Aorta (tissue), 5 donors: Measurements from ENCODE around the gene OTOF. TPM values are rescaled to one million over a fixed set of nuclear protein-coding genes. Genes with fewer than 3 reads are reported as not detected.

Experiments
- ATAC-seq: fragments of 200-7000 bp; cut with Tn5 transposase; one replicate; pipeline ENCODE4 v1.9.1; 2022; ENCODE audit warnings: moderate library complexity; ENCODE audit not compliant: low FRiP score
- DNase-seq, 2 donors: peaks; one replicate each; pipeline ENCODE4 v3.0.0-alpha.2; 2020
- H3K27ac ChIP-seq, 2 donors: one replicate each; pipeline ENCODE4 v1.5.1; 2013; ENCODE audit warnings: low read length in 2 of 2, mild to moderate bottlenecking in 2 of 2, moderate library complexity in 2 of 2, control low read depth in 1 of 2, inconsistent platforms in 1 of 2, low read depth in 1 of 2
- H3K27me3 ChIP-seq, 2 donors: one replicate each; pipeline ENCODE4 v1.6.1; 2013; ENCODE audit warnings: control low read depth in 1 of 2, low read length in 1 of 2, mild to moderate bottlenecking in 1 of 2, moderate library complexity in 1 of 2; ENCODE audit not compliant: insufficient read depth in 2 of 2, control insufficient read depth in 1 of 2
- H3K36me3 ChIP-seq, 2 donors: one replicate each; pipeline ENCODE4 v1.6.1; 2013; ENCODE audit warnings: control low read depth in 1 of 2, low read length in 1 of 2, mild to moderate bottlenecking in 1 of 2; ENCODE audit not compliant: insufficient read depth in 2 of 2, control insufficient read depth in 1 of 2
- H3K4me1 ChIP-seq, 2 donors: one replicate each; pipeline ENCODE4 v1.6.1; 2013; ENCODE audit warnings: low read length in 2 of 2, control low read depth in 1 of 2, mild to moderate bottlenecking in 1 of 2, moderate library complexity in 1 of 2; ENCODE audit not compliant: insufficient read depth in 2 of 2, control insufficient read depth in 1 of 2
- H3K4me3 ChIP-seq, 2 donors: one replicate each; pipeline ENCODE4 v1.5.1; 2013; ENCODE audit warnings: low read length in 2 of 2, control low read depth in 1 of 2, mild to moderate bottlenecking in 1 of 2
- H3K9me3 ChIP-seq: one replicate; pipeline ENCODE4 v1.6.1; 2013; ENCODE audit warnings: mild to moderate bottlenecking, low read length; ENCODE audit not compliant: control insufficient read depth
- WGBS, 2 donors: extraction: QIAGEN DNeasy Blood & Tissue Kit; methylation state at CpG; one replicate each; pipeline ENCODE4 v1.1.7; 2013; 5-methylcytosine and 5-hydroxymethylcytosine counted together
- intact Hi-C, 2 donors: fragments of 100-400 bp; cut with DNase I; formaldehyde crosslinking; loops; one replicate each; pipeline versions ENCODE4 v1.14.2 to v1.15.0; 2022
- polyA plus RNA-seq, 2 donors: library from polyadenylated mRNA; stranded (reverse); fragments of 200-250 nt; gene quantifications; one replicate each; pipeline ENCODE4 v1.2.3, GENCODE V29; 2013
- total RNA-seq, 2 donors: library from RNA; stranded (reverse); fragmentation: NEBNext Ultra II Directional; extraction: Animal tissue kit (Norgen Biotek cat#: 25700); gene quantifications; one replicate each; pipeline ENCODE4 v1.2.1, GENCODE V29; 2021
- donor health status: healthy with polysubstance abuse.
- donor health status: Bipolar disorder and iron deficiency.
- donor health status: DM: no; HTN: no; CAD: no.
- donor health status: DM: no; HTN: no; CAD: no.
- donor health status: DM: yes; HTN: yes; CAD: no.

Gene OTOF
- total and polyA plus RNA-seq, 4 donors: 0.06 to 0.24 TPM; not detected in 2

DNA sequence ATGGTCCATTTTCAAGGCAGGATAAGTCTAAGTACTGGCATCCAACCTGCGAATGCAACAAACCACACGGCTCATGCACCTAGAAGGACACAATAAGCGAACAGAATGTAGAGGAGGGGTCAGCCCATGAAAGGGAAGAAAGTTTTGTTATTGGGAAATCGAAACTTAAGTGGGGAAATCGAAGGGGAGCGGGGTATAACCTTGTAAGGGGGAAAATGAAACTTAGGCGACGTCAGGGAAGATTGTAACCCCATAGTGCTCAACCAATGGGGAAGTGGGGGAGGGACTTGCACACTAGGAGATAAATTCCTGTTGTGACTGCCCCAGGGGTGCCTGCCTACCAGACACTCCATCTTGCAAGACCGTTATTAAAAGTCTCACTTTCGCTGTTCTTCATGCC is 15.6 kb upstream of the OTOF start:
- no peak for ATAC-seq
- Histone ChIP-seq H3K4me3 (no peak overlapping the region), H3K36me3 (no peaks in the 10 kb centered on the region), H3K27me3 (no peaks in the 10 kb centered on the region), H3K27ac (no peak overlapping the region), H3K9me3 (no peaks in the 10 kb centered on the region), H3K4me1 (no peaks in the 10 kb centered on the region)
- intact Hi-C loops: no loop called here
- 95 to 96% methylated on average over 10 of the region's 10 CpGs for WGBS, 2 donors
- DNase-seq: peak in 1 of 2 donors; percentile 2

DNA sequence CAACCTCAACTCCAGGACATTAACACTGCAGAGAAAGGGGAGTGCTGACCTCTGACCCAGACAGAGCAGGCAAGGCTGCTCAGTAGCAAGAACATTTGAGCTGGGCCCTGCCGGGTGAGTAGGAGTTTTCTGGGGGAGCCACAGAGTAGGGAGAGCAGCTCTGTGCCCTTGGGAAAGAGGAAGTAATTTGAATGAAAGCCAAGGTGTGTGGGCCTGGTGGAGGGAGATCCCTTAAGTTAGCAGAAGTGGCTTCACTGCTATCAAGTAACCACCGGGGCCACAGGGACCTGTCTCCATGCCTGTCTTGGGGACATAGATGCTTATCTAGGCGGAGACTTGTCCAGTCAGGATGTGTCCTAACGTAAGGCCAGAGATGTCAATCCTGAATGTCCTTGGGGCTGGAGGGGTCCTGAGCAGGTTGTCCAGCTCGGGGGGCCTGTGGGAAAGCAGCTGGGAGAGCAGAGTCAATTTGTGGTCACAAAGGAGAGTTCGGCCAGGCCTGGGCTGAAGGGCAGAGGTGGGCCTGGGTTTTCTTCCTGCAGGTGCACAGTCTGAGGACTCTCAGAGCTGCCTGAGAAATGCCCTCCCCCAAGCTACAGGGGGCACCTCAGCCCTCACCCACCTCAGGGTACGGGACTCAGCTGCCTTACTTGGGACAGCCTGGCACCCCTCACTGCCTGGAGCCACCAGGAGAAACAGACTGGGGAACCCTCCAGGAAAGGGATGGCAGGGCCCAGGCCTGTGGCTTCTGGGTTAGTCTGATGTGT is 15.0 kb upstream of the OTOF start:
- Histone ChIP-seq H3K9me3 (no peaks in the 10 kb centered on the region), H3K4me1 (no peaks in the 10 kb centered on the region), H3K36me3 (no peaks in the 10 kb centered on the region), H3K27ac (no peak overlapping the region), H3K4me3 (no peak overlapping the region), H3K27me3 (no peaks in the 10 kb centered on the region)
- ATAC-seq (no peak), DNase-seq (peak in 1 of 2 donors; percentile 62)
- 94 to 98% methylated on average over 7 of the region's 7 CpGs for WGBS, 2 donors
- intact Hi-C loops: no loop called here

DNA sequence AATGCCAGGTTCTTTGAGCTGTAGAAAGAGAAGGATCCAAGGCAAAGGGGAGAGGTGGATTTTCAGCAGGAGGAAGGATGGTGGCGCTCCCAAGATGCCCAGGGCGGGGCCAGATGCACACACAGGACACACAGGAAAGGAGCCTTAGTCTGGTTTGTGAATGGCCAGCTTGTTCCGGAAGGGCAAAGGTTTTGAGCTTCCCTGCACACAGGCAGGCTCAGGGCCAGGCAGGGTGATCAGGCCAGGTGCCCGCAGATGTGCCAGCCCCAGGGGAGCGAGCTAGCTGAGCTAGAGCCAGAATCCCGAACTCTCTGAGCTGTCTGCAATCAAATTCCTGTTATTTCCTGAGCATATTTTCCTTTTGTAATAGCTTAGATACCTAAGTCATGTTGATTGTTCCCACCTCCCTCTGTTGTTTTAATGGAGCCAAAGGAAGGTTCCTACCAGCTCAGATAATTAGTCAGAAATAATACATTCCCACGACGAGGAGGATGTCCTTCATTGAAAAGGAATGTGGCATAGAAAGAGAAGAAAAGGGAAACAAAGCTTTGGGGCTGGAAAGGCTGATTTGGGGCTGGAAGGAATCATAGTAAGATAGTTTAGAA is 13.7 kb upstream of the OTOF start:
- ATAC-seq: no peak

DNA sequence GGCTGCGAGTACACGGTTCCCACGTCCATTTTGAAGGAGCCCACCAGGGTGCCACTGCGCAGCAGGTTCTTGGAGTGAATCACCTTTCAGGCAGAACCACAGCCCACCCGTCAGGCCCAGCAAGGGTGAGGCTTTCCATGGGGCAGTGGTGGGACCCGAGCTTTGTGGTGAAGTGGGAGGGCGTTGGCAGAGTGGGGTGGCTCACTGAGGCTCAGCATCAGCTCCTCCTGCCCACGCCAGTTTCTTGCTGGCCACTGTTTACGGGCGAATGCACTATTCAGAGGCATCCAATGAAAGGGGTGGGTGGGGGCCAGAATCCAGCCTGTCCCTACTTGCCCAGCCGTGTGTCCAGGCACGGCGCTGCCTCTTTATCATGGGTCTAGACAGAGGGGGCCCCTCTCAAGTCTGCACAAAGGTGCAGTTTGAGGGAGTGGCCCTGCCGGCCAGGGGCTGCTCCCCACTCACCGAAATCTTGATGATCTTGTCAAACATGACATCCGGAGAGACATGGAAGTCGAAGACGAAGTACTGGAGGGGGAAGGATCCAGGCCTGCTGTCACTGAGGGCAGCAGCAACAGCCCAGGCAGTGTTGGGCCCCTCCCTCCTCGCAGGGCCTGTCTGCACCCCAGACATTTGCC is 11.4 kb upstream of the OTOF start:
- Histone ChIP-seq H3K9me3 (no peaks in the 10 kb centered on the region), H3K27me3 (no peaks in the 10 kb centered on the region), H3K4me3 (no peak overlapping the region), H3K4me1 (no peaks in the 10 kb centered on the region), H3K36me3 (no peaks in the 10 kb centered on the region), H3K27ac (no peak overlapping the region)
- ATAC-seq: no peak
- intact Hi-C loops: no loop called here
- 90 to 93% methylated on average over 19 of the region's 19 CpGs for WGBS, 2 donors
- DNase-seq: peak in 1 of 2 donors; percentile 57

More for the DNA sequence above, 13.7 kb upstream of the OTOF start:
- H3K36me3 ChIP-seq: no peaks in the 10 kb centered on the region
- peak in 1 of 2 donors; percentile 42 for DNase-seq
- intact Hi-C loops: no loop called here
- H3K9me3 ChIP-seq: no peaks in the 10 kb centered on the region
- no peak overlapping the region for H3K27ac ChIP-seq
- 62 to 63% methylated on average over 8 of the region's 8 CpGs for WGBS, 2 donors
- H3K4me1 ChIP-seq: no peaks in the 10 kb centered on the region
- H3K4me3 ChIP-seq: no peak overlapping the region
- H3K27me3 ChIP-seq: no peaks in the 10 kb centered on the region

GRCh38 chr2:26488463-26489212 is 10.7 kb upstream of the OTOF start:
- Histone ChIP-seq H3K4me1 (no peaks in the 10 kb centered on the region), H3K27me3 (no peaks in the 10 kb centered on the region), H3K27ac (no peak overlapping the region), H3K36me3 (no peaks in the 10 kb centered on the region), H3K9me3 (no peaks in the 10 kb centered on the region), H3K4me3 (no peak overlapping the region)
- intact Hi-C loops: no loop called here
- DNase-seq (peak in 1 of 2 donors; percentile 67), ATAC-seq (no peak)
- WGBS, 2 donors: 93% methylated on average over 20 of the region's 20 CpGs

DNA sequence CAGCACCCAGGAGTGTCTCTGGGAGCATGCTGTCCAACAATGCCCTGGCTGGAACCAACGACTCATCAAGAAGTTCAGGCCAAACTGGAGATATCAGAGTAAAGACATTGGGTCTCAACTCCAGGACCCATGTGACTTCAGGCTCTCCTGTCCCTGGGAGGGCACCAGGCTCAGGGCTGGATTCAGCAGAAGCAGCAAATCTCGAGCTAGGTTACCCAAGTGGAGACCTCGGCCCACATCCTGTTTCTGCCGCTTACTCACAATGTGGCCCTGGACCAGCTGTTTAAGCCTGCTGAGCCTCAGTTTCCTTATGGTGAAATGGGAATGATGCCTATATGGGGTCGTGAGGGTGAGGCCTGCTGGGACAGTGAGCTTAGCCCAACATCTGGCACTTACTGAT is 9.3 kb upstream of the OTOF start:
- no peak for ATAC-seq
- intact Hi-C loops: no loop called here

DNA sequence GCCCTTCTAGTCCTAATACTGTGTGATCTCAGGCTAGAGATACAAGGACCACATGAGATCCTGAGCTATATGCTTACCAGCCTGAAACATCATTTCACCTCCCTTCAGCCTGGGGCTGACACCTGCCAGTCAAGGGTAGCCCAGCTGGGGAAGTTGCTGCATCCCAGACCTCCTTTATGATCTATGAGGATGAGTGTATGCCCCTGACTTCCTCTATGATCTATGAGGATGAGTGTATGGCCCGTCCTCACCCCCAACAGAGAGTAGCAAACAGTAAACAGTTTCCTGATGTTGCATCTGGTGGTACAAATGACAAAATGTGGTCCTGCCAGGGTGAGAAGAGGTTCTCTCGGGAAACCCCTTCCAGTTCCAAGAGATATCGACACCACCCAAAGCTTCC is 8.9 kb upstream of the OTOF start:
- Histone ChIP-seq H3K36me3 (no peaks in the 10 kb centered on the region), H3K27ac (no peak overlapping the region), H3K4me3 (no peak overlapping the region), H3K27me3 (no peaks in the 10 kb centered on the region), H3K4me1 (no peaks in the 10 kb centered on the region), H3K9me3 (no peaks in the 10 kb centered on the region)
- DNase-seq (no peak), ATAC-seq (no peak)
- intact Hi-C loops: no loop called here
- WGBS, 2 donors: 93 to 97% methylated on average over 3 of the region's 3 CpGs

More for the DNA sequence above, 9.3 kb upstream of the OTOF start:
- Histone ChIP-seq H3K27me3 (no peaks in the 10 kb centered on the region), H3K27ac (no peak overlapping the region), H3K9me3 (no peaks in the 10 kb centered on the region), H3K36me3 (no peaks in the 10 kb centered on the region), H3K4me3 (no peak overlapping the region), H3K4me1 (no peaks in the 10 kb centered on the region)
- peak in 1 of 2 donors; percentile 19 for DNase-seq
- 87 to 92% methylated on average over 5 of the region's 5 CpGs for WGBS, 2 donors

- Histone ChIP-seq H3K27ac (no peak overlapping the region), H3K4me3 (no peak overlapping the region), H3K9me3 (no peaks in the 10 kb centered on the region), H3K36me3 (no peaks in the 10 kb centered on the region), H3K4me1 (no peaks in the 10 kb centered on the region), H3K27me3 (no peaks in the 10 kb centered on the region)
- intact Hi-C loops: no loop called here
- WGBS, 2 donors: 91 to 92% methylated on average over 8 of the region's 8 CpGs
- DNase-seq: peak in 1 of 2 donors; percentile 49
- no peak for ATAC-seq
These were observed 7.9 kb upstream of the OTOF start for GRCh38 chr2:26485725-26486418.
